PC-3 (cell line): Measurements from ENCODE around the gene EQTN. TPM values are rescaled to one million over a fixed set of nuclear protein-coding genes. Genes with fewer than 3 reads are reported as not detected.

Experiments
- ATAC-seq: fragments of 200-7000 bp; cut with Tn5 transposase; 2 replicates; pipeline ENCODE4 v1.9.1; 2020; ENCODE audit warnings: mild to moderate bottlenecking, moderate library complexity
- BruUV-seq: library from RNA; stranded (reverse); fragments of 400-500 nt; replicated peaks from 2 replicates; lab custom pipeline; 2021; lab: Mats Ljungman, UMichigan
- CTCF ChIA-PET: fragments of 300-600 bp; sonication (Branson Sonifier 250); formaldehyde crosslinking; loops from one replicate; lab custom pipeline; 2022; ENCODE audit warnings: antibody characterized with exemption; lab: Charles Lee
- POLR2A ChIA-PET: fragments of 300-600 bp; sonication (Branson Sonifier 250); formaldehyde crosslinking; loops from one replicate; lab custom pipeline; 2022; ENCODE audit warnings: antibody characterized with exemption; ENCODE audit not compliant: unreplicated experiment; lab: Charles Lee
- DNase-seq: peaks from one replicate; pipeline ENCODE4 v3.0.0-alpha.2; 2015
- H2AFZ ChIP-seq: fragments of 300-600 bp; sonication (generic); 2 replicates; pipeline ENCODE4 v1.6.0; 2016; ENCODE audit warnings: antibody characterized with exemption, low read length
- H3F3A ChIP-seq: fragments of 300-600 bp; sonication (generic); one replicate; pipeline ENCODE4 v1.6.0; 2017; ENCODE audit warnings: antibody characterized with exemption, low read length, control low read depth, mild to moderate bottlenecking; ENCODE audit not compliant: unreplicated experiment
- H3K27ac ChIP-seq: fragments of 300-600 bp; sonication (generic); 2 replicates; pipeline ENCODE4 v1.5.1; 2016; ENCODE audit warnings: mild to moderate bottlenecking, low read length
- H3K27me3 ChIP-seq: fragments of 300-600 bp; sonication (generic); 2 replicates; pipeline ENCODE4 v1.6.1; 2016; ENCODE audit warnings: low read length, mixed read lengths
- H3K36me3 ChIP-seq: fragments of 300-600 bp; sonication (generic); 2 replicates; pipeline ENCODE4 v1.6.1; 2016; ENCODE audit warnings: low read depth, mixed run types, low read length, mixed read lengths
- H3K4me1 ChIP-seq: fragments of 300-600 bp; sonication (generic); 2 replicates; pipeline ENCODE4 v1.5.1; 2016; ENCODE audit warnings: low read length; ENCODE audit not compliant: insufficient read depth
- H3K4me2 ChIP-seq: fragments of 300-600 bp; sonication (generic); 2 replicates; pipeline ENCODE4 v1.6.0; 2016; ENCODE audit warnings: low read length
- H3K4me3 ChIP-seq: fragments of 300-600 bp; sonication (generic); 2 replicates; pipeline ENCODE4 v1.5.1; 2016; ENCODE audit warnings: mild to moderate bottlenecking, low read length, mixed read lengths
- H3K79me2 ChIP-seq: fragments of 300-600 bp; sonication (generic); 2 replicates; pipeline ENCODE4 v1.6.1; 2017; ENCODE audit warnings: low read length, mixed read lengths
- H3K9ac ChIP-seq: fragments of 300-600 bp; sonication (generic); 2 replicates; pipeline ENCODE4 v1.6.0; 2016; ENCODE audit warnings: mild to moderate bottlenecking, low read length
- H3K9me2 ChIP-seq: fragments of 300-600 bp; sonication (generic); replicated peaks from 2 replicates; pipeline ENCODE4 v1.6.1; 2016; ENCODE audit warnings: mixed run types, low read length, mixed read lengths
- H3K9me3 ChIP-seq: fragments of 300-600 bp; sonication (generic); 2 replicates; pipeline ENCODE4 v1.6.1; 2016; ENCODE audit warnings: low read length, mixed read lengths
- H4K20me1 ChIP-seq: fragments of 300-600 bp; sonication (generic); 2 replicates; pipeline ENCODE4 v1.6.1; 2016; ENCODE audit warnings: low read length, mixed read lengths
- EZH2 ChIP-seq: fragments of 300-600 bp; sonication (generic); IDR thresholded peaks from one replicate; pipeline ENCODE4 v1.6.1; 2017; ENCODE audit warnings: antibody characterized with exemption, mild to moderate bottlenecking, low read length; ENCODE audit not compliant: unreplicated experiment
- EZH2phosphoT487 ChIP-seq: fragments of 300-600 bp; sonication (generic); IDR thresholded peaks from 2 replicates; pipeline ENCODE4 v1.6.1; 2018; ENCODE audit warnings: mild to moderate bottlenecking, antibody characterized with exemption, low read length, borderline replicate concordance
- intact Hi-C: fragments of 100-400 bp; cut with micrococcal nuclease; formaldehyde crosslinking; loops from 2 replicates; pipeline ENCODE4 v1.9.0; 2023
- total RNA-seq: library from RNA; depleted of rRNA; stranded (reverse); fragments of >200 nt; gene quantifications from 2 replicates; pipeline ENCODE4 v1.2.3, GENCODE V29; 2014
- TF ChIP-seq, protein P1 (sequence below): fragments of 300-600 bp; sonication (generic); conservative IDR thresholded peaks from 2 replicates; pipeline ENCODE4 v1.5.1; 2017; ENCODE audit warnings: antibody characterized with exemption, low read depth, mild to moderate bottlenecking, low read length

The EQTN gene
- total RNA-seq, 1 experiment from 2014 or later = not detected

DNA sequence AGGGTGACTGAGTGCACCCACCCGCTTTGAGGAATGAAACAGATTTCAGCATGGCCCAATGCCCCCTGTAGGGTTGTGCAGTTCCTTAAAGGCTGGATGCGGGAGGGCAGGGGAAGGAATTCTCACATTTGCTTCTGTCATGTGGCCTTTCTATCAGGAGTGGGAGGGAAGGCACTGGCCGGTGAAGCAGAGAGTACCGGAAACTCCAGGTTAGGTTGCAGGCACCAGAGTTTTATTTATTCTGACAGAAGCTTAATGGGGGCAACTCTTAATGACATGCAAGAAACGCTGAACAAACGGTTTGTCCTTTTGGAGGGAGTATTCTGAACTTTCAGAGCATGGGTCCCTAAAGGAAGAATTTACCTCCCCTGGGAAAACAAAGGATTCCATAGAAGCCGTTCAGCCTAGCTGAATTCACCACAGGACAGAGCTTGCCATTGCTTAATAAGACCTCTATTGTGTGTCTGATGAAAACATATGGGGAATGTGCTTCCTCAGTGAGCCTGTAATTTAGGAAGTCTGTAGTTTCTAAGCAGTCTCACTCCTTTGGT lies 44.1 kb upstream of the EQTN start:
- TF ChIP-seq EZH2phosphoT487 = no peak
- TF ChIP-seq, protein P1, sequence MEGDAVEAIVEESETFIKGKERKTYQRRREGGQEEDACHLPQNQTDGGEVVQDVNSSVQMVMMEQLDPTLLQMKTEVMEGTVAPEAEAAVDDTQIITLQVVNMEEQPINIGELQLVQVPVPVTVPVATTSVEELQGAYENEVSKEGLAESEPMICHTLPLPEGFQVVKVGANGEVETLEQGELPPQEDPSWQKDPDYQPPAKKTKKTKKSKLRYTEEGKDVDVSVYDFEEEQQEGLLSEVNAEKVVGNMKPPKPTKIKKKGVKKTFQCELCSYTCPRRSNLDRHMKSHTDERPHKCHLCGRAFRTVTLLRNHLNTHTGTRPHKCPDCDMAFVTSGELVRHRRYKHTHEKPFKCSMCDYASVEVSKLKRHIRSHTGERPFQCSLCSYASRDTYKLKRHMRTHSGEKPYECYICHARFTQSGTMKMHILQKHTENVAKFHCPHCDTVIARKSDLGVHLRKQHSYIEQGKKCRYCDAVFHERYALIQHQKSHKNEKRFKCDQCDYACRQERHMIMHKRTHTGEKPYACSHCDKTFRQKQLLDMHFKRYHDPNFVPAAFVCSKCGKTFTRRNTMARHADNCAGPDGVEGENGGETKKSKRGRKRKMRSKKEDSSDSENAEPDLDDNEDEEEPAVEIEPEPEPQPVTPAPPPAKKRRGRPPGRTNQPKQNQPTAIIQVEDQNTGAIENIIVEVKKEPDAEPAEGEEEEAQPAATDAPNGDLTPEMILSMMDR = no peak
- no peak for TF ChIP-seq EZH2
- no peak for DNase-seq
- CTCF ChIA-PET = no interaction called here
- no peaks in the 10 kb centered on the region for H3K27me3 ChIP-seq
- no TSS peak for BruUV-seq
- intact Hi-C loops = no loop called here
- no peaks in the 10 kb centered on the region for H4K20me1 ChIP-seq
- no peak overlapping the region for H3K9ac ChIP-seq
- no peak for ATAC-seq
- no peaks in the 10 kb centered on the region for H3K9me3 ChIP-seq
- POLR2A ChIA-PET = no interaction called here
- H3K4me1 ChIP-seq = no peaks in the 10 kb centered on the region
- H3K79me2 ChIP-seq = no peaks in the 10 kb centered on the region
- H3K36me3 ChIP-seq = no peaks in the 10 kb centered on the region
- H3K9me2 ChIP-seq = no peaks in the 10 kb centered on the region
- H3K4me3 ChIP-seq = no peak overlapping the region
- no peak overlapping the region for H2AFZ ChIP-seq
- no peak overlapping the region for H3K27ac ChIP-seq
- no peaks in the 10 kb centered on the region for H3F3A ChIP-seq
- H3K4me2 ChIP-seq = no peak overlapping the region

GRCh38 chr9:27340285-27340674 lies 43.3 kb upstream of the EQTN start:
- TF ChIP-seq, protein P1 = no peak
- no peak for TF ChIP-seq EZH2
- TF ChIP-seq EZH2phosphoT487 = no peak
- H3K36me3 ChIP-seq = no peaks in the 10 kb centered on the region
- ATAC-seq = no peak
- H2AFZ ChIP-seq = no peak overlapping the region
- H3K27me3 ChIP-seq = no peaks in the 10 kb centered on the region
- no peak overlapping the region for H3K27ac ChIP-seq
- no peaks in the 10 kb centered on the region for H3F3A ChIP-seq
- no peaks in the 10 kb centered on the region for H3K79me2 ChIP-seq
- CTCF ChIA-PET = no interaction called here
- intact Hi-C loops = no loop called here
- H3K9ac ChIP-seq = no peak overlapping the region
- H3K4me3 ChIP-seq = no peak overlapping the region
- H4K20me1 ChIP-seq = no peaks in the 10 kb centered on the region
- no TSS peak for BruUV-seq
- no peaks in the 10 kb centered on the region for H3K9me2 ChIP-seq
- POLR2A ChIA-PET = no interaction called here
- DNase-seq = no peak
- H3K4me1 ChIP-seq = no peaks in the 10 kb centered on the region
- H3K9me3 ChIP-seq = no peaks in the 10 kb centered on the region
- H3K4me2 ChIP-seq = no peak overlapping the region

GRCh38 chr9:27339661-27340284 lies 42.8 kb upstream of the EQTN start:
- ATAC-seq = no peak

More at GRCh38 chr9:27339661-27340284, 42.8 kb upstream of the EQTN start:
- H3K36me3 ChIP-seq = no peaks in the 10 kb centered on the region
- BruUV-seq = no TSS peak
- ChIA-PET CTCF (no interaction called here), POLR2A (no interaction called here)
- no peaks in the 10 kb centered on the region for H3K79me2 ChIP-seq
- H2AFZ ChIP-seq = no peak overlapping the region
- H4K20me1 ChIP-seq = no peaks in the 10 kb centered on the region
- TF ChIP-seq EZH2 = no peak
- TF ChIP-seq, protein P1 = no peak
- no peak for TF ChIP-seq EZH2phosphoT487
- H3K9me3 ChIP-seq = no peaks in the 10 kb centered on the region
- intact Hi-C loops = no loop called here
- no peak overlapping the region for H3K4me3 ChIP-seq
- no peaks in the 10 kb centered on the region for H3K9me2 ChIP-seq
- H3K9ac ChIP-seq = no peak overlapping the region
- H3K4me1 ChIP-seq = no peaks in the 10 kb centered on the region
- H3K27me3 ChIP-seq = no peaks in the 10 kb centered on the region
- no peak overlapping the region for H3K27ac ChIP-seq
- no peak overlapping the region for H3K4me2 ChIP-seq
- DNase-seq = no peak
- no peaks in the 10 kb centered on the region for H3F3A ChIP-seq
